Measurements from ENCODE around the gene GVQW3. TPM values are rescaled to one million over a fixed set of nuclear protein-coding genes. Genes with fewer than 3 reads are reported as not detected.

Gene GVQW3
- total RNA-seq, 1 donor from 2014 or later = 9.9 TPM

DNA sequence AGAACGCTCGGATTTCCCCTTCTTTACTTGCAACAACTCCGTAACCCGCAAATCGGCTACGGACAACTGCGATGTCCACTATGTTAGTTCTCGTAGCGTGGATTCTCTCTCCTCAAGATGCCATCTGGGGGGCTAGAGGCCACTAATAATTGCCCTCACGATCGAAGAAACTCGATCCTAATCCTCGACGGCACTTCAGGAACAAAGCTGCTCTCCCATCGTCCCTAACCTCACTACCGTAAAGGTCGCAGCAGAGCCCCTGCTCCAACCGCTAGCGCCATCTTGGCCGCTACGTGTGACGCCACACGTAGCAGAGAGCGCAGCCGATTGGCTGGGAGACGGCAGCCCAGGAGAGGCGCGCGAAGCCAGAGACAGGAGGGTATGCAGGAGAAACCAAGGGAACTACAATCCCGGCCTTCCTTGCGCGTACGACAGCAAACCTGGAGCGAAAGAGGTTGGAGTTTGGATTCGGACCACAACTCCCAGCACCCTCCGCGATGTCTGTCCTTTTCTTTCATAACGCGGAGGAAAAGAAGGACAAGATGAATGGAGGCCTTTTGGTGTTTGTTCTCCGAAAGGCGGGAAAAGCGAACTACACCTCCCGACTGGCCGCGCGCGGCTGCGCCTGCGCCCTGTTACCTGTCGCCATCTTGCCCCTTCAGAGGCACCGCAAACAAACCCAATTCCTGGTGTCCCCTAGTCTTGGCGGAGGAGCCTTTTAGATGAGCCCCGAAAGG, 63.4 kb downstream of the GVQW3 start, which contains the start of gene EMSY:
Gene EMSY (plus strand): TSS at position 635 of the 737 bp plus-strand sequence. CDS start 1,921 bp downstream, outside the sequence.
- TF ChIP-seq, protein P1, sequence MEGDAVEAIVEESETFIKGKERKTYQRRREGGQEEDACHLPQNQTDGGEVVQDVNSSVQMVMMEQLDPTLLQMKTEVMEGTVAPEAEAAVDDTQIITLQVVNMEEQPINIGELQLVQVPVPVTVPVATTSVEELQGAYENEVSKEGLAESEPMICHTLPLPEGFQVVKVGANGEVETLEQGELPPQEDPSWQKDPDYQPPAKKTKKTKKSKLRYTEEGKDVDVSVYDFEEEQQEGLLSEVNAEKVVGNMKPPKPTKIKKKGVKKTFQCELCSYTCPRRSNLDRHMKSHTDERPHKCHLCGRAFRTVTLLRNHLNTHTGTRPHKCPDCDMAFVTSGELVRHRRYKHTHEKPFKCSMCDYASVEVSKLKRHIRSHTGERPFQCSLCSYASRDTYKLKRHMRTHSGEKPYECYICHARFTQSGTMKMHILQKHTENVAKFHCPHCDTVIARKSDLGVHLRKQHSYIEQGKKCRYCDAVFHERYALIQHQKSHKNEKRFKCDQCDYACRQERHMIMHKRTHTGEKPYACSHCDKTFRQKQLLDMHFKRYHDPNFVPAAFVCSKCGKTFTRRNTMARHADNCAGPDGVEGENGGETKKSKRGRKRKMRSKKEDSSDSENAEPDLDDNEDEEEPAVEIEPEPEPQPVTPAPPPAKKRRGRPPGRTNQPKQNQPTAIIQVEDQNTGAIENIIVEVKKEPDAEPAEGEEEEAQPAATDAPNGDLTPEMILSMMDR (conservative IDR thresholded peaks at IDR 0.05) = no peak
- Mint-ChIP-seq H3K27ac (peak within 1 kb of the TSS; percentile 99), H3K4me3 (peak within 1 kb of the TSS; percentile 99), H3K4me1 (ENCODE audit: unreplicated experiment) (peaks cover 15% of the 10 kb centered on the region), H3K36me3 (peaks cover 18% of the 10 kb centered on the region), H3K27me3 (no peaks in the 10 kb centered on the region), H3K9me3 (no peaks in the 10 kb centered on the region)
- DNase-seq (ENCODE audit: extremely low spot score, unreplicated experiment) = peak; percentile 95

DNA sequence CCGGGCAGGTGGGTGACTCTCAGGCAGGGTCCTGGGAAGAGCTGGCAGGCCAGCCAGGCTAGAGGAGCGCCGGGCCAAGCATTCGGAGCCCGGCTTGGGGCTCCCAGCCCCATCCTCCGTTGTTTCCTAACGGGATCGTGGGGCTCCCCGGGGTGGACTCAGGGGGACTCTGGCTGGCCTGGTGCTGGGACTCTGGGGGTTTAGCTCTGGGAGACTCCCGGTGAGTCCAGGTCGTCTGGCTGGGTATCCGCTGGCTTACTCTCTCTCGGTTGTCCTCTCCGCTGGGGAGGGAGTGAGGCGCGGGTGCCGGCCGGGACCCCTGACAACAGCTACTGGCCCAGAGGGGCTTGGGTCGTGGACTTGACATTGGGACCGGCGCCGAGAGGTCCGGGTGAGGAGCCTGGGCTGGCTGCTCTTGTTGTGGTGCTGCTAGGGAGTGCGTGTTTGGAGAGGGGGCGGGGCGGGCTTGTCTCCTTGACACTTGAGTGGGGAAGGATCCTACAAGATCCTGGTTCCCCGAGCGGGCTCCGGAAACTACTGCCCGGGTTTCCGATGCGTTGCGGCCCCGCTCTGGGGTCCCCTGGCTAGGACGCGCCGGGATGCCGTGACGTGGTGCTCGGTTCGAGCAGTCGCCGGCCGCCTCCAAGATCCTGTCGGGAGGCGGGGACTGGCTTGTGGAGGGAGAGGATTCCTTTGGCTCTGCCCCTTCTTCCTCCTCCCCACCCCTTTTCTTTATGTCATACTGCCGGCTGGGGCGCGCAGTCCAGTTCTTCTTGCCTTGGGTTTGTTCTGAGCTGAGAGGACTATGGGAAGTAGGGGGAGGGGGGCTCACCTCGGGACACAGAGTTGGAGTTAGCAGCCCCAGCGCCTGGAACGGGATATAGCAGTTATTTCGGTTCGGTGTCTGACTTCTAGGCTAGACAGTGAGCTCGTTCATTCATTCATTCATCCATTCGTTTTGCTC, 64.3 kb downstream of the GVQW3 start:
- H3K27me3 Mint-ChIP-seq = no peaks in the 10 kb centered on the region
- peaks cover 23% of the 10 kb centered on the region for H3K36me3 Mint-ChIP-seq
- peak overlapping the region; percentile 99 for H3K27ac Mint-ChIP-seq
- peaks cover 15% of the 10 kb centered on the region for H3K4me1 Mint-ChIP-seq (ENCODE audit: unreplicated experiment)
- TF ChIP-seq, protein P1 (conservative IDR thresholded peaks at IDR 0.05) = peak; percentile 60
- DNase-seq (ENCODE audit: extremely low spot score, unreplicated experiment) = peak; percentile 81
- H3K4me3 Mint-ChIP-seq = peak overlapping the region; percentile 99
- H3K9me3 Mint-ChIP-seq = no peaks in the 10 kb centered on the region

DNA sequence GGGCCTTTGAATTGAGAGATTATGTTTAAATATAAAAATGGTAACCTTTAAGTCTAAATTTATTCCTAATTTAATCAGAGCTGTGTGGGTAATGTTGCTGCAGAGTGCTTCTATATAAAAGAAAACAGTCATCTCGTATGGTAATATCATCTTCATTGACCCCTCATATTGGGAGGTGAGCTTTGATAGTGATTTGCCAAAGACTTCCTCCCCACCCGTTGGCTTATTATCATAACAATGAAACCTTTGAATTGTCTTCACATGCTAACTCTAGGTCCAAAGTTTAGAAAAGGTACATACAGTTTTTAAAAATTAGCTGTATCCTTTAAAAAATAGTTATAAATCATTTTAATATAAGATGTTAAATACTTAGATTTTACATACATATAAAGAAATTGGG, 67.4 kb downstream of the GVQW3 start:
- H3K4me1 Mint-ChIP-seq (ENCODE audit: unreplicated experiment) = peaks cover 9% of the 10 kb centered on the region
- peaks cover 29% of the 10 kb centered on the region for H3K36me3 Mint-ChIP-seq
- H3K9me3 Mint-ChIP-seq = no peaks in the 10 kb centered on the region
- no peak overlapping the region for H3K4me3 Mint-ChIP-seq
- no peak for DNase-seq (ENCODE audit: extremely low spot score, unreplicated experiment)
- H3K27ac Mint-ChIP-seq = no peak overlapping the region
- H3K27me3 Mint-ChIP-seq = no peaks in the 10 kb centered on the region
- TF ChIP-seq, protein P1 (conservative IDR thresholded peaks at IDR 0.05) = no peak

DNA sequence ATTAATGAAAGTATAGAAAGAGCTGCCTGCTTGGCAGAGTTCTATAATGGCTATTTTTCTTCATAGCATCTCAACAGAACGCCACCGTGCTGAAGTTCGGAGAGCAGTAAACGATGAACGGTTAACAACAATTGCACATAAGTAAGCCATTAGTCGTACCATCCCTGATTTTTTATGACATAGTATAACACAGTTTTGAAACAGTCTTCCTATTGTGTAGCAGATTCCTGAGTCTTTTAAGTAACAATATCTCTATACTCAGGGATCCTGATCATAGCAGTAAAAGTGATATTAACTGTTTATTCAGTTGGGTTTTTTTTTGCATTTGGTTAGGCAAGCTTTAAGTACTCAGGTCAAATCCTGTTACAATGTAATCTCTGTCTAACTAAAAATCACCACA, 72.1 kb downstream of the GVQW3 start:
- Mint-ChIP-seq H3K27ac (no peak overlapping the region), H3K4me3 (no peak overlapping the region), H3K36me3 (peaks cover 20% of the 10 kb centered on the region), H3K9me3 (no peaks in the 10 kb centered on the region), H3K4me1 (ENCODE audit: unreplicated experiment) (peaks cover 11% of the 10 kb centered on the region), H3K27me3 (no peaks in the 10 kb centered on the region)
- DNase-seq (ENCODE audit: extremely low spot score, unreplicated experiment) = no peak
- TF ChIP-seq, protein P1 (conservative IDR thresholded peaks at IDR 0.05) = no peak

DNA sequence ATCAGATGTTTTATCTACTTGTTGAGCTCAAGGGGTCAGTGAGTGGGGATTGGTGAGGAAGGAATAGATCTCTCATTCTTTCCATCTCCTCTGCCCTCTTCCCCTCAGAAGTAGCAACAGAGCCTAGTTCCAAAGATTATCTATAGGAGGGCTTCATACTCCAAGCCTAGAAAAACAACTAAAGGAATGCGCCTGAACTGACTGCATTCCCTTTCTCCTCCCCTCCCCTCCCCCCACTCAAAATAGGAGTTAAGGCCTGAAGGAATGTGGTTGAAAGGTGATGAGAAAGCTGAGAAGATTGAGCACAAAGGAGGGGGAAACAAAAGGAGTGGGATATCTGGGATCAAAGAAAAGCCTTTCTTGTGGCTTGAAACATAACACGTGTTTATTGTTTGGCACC, 74.2 kb downstream of the GVQW3 start:
- no peaks in the 10 kb centered on the region for H3K27me3 Mint-ChIP-seq
- H3K9me3 Mint-ChIP-seq = no peaks in the 10 kb centered on the region
- H3K27ac Mint-ChIP-seq = peak overlapping the region; percentile 59
- peaks cover 11% of the 10 kb centered on the region for H3K4me1 Mint-ChIP-seq (ENCODE audit: unreplicated experiment)
- DNase-seq (ENCODE audit: extremely low spot score, unreplicated experiment) = no peak
- peaks cover 15% of the 10 kb centered on the region for H3K36me3 Mint-ChIP-seq
- peak overlapping the region; percentile 28 for H3K4me3 Mint-ChIP-seq
- TF ChIP-seq, protein P1 (conservative IDR thresholded peaks at IDR 0.05) = no peak

All from type B pancreatic cell (in vitro differentiated cells).